ENCODE data around the gene TP63. TPM values are rescaled to one million over a fixed set of nuclear protein-coding genes. Genes with fewer than 3 reads are reported as not detected.

Gene TP63
- total RNA-seq, 1 donor from 2014 or later, result 25.9 TPM

- Mint-ChIP-seq H3K4me3 (no peak overlapping the region), H3K27ac (peak overlapping the region; percentile 77), H3K4me1 (peaks cover 57% of the 10 kb centered on the region), H3K27me3 (ENCODE audit: low read depth) (no peaks in the 10 kb centered on the region), H3K9me3 (no peaks in the 10 kb centered on the region), H3K36me3 (no peaks in the 10 kb centered on the region)
- TF ChIP-seq CTCF (IDR thresholded peaks at IDR 0.05; ENCODE audit: unreplicated experiment), result no peak
- DNase-seq (ENCODE audit: low spot score in 2 of 2, unreplicated experiment in 2 of 2), result no peak
These were observed 190.1 kb downstream of the TP63 start for GRCh38 chr3:189821262-189821661.

- no peak for DNase-seq (ENCODE audit: low spot score in 2 of 2, unreplicated experiment in 2 of 2)
- TF ChIP-seq CTCF (IDR thresholded peaks at IDR 0.05; ENCODE audit: unreplicated experiment), result no peak
- Mint-ChIP-seq H3K9me3 (peaks cover 3% of the 10 kb centered on the region), H3K27ac (peak overlapping the region; percentile 77), H3K4me1 (peaks cover 58% of the 10 kb centered on the region), H3K4me3 (no peak overlapping the region), H3K27me3 (ENCODE audit: low read depth) (no peaks in the 10 kb centered on the region), H3K36me3 (no peaks in the 10 kb centered on the region)
These were observed 191.5 kb downstream of the TP63 start for GRCh38 chr3:189822726-189823125.

- no peaks in the 10 kb centered on the region for H3K27me3 Mint-ChIP-seq (ENCODE audit: low read depth)
- H3K9me3 Mint-ChIP-seq, result peaks cover 3% of the 10 kb centered on the region
- peak overlapping the region; percentile 85 for H3K27ac Mint-ChIP-seq
- no peak for TF ChIP-seq CTCF (IDR thresholded peaks at IDR 0.05; ENCODE audit: unreplicated experiment)
- no peaks in the 10 kb centered on the region for H3K36me3 Mint-ChIP-seq
- peaks cover 57% of the 10 kb centered on the region for H3K4me1 Mint-ChIP-seq
- no peak overlapping the region for H3K4me3 Mint-ChIP-seq
- DNase-seq (ENCODE audit: low spot score in 2 of 2, unreplicated experiment in 2 of 2), result no peak
These were observed 193.6 kb downstream of the TP63 start for GRCh38 chr3:189824629-189825312.

- TF ChIP-seq CTCF (IDR thresholded peaks at IDR 0.05; ENCODE audit: unreplicated experiment), result no peak
- peaks cover 66% of the 10 kb centered on the region for H3K4me1 Mint-ChIP-seq
- H3K27me3 Mint-ChIP-seq (ENCODE audit: low read depth), result no peaks in the 10 kb centered on the region
- H3K27ac Mint-ChIP-seq, result no peak overlapping the region
- H3K9me3 Mint-ChIP-seq, result peaks cover 3% of the 10 kb centered on the region
- no peak overlapping the region for H3K4me3 Mint-ChIP-seq
- H3K36me3 Mint-ChIP-seq, result peaks cover 1% of the 10 kb centered on the region
- no peak for DNase-seq (ENCODE audit: low spot score in 2 of 2, unreplicated experiment in 2 of 2)
These were observed 195.4 kb downstream of the TP63 start for GRCh38 chr3:189826566-189826965.

- no peak for TF ChIP-seq CTCF (IDR thresholded peaks at IDR 0.05; ENCODE audit: unreplicated experiment)
- peaks cover 1% of the 10 kb centered on the region for H3K36me3 Mint-ChIP-seq
- peaks cover 3% of the 10 kb centered on the region for H3K9me3 Mint-ChIP-seq
- DNase-seq (ENCODE audit: low spot score in 2 of 2, unreplicated experiment in 2 of 2), result no peak
- no peak overlapping the region for H3K4me3 Mint-ChIP-seq
- no peaks in the 10 kb centered on the region for H3K27me3 Mint-ChIP-seq (ENCODE audit: low read depth)
- peaks cover 62% of the 10 kb centered on the region for H3K4me1 Mint-ChIP-seq
- peak overlapping the region; percentile 88 for H3K27ac Mint-ChIP-seq
These were observed 195.9 kb downstream of the TP63 start for GRCh38 chr3:189827108-189827507.

Measured in mesothelial cell of epicardium (in vitro differentiated cells).